Endodermal cell (in vitro differentiated cells): ENCODE results near the gene PPP2R1A. TPM values are rescaled to one million over a fixed set of nuclear protein-coding genes. Genes with fewer than 3 reads are reported as not detected.
A peak's percentile ranks its signal among the peaks of the same experiment; 100 is the strongest.

Experiments used
- DNase-seq: peaks from one replicate; pipeline ENCODE4 v3.0.0-alpha.2; 2017
- H3K27ac ChIP-seq: 2 replicates; pipeline ENCODE4 v1.5.1; 2013; ENCODE audit warnings: mild to moderate bottlenecking, low read depth, low read length, moderate library complexity
- H3K27me3 ChIP-seq: 2 replicates; pipeline ENCODE4 v1.6.1; 2013; ENCODE audit warnings: mild to moderate bottlenecking, low read length, moderate library complexity; ENCODE audit not compliant: insufficient read depth, control insufficient read depth, poor library complexity, severe bottlenecking
- H3K36me3 ChIP-seq: 2 replicates; pipeline ENCODE4 v1.7.0; 2013; ENCODE audit warnings: mild to moderate bottlenecking, low read length, moderate library complexity; ENCODE audit not compliant: control insufficient read depth, insufficient read depth
- H3K4me1 ChIP-seq: one replicate; pipeline ENCODE4 v1.7.0; 2013; ENCODE audit warnings: low read length; ENCODE audit not compliant: control insufficient read depth, insufficient read depth
- H3K4me3 ChIP-seq: 2 replicates; pipeline ENCODE4 v1.5.1; 2013; ENCODE audit warnings: mild to moderate bottlenecking, low read length, moderate library complexity
- H3K9ac ChIP-seq: 2 replicates; pipeline ENCODE4 v1.6.1; 2013; ENCODE audit warnings: mild to moderate bottlenecking, low read length, moderate library complexity; ENCODE audit not compliant: poor library complexity, severe bottlenecking; ENCODE audit errors: extremely low read depth
- H3K9me3 ChIP-seq: 2 replicates; pipeline ENCODE4 v1.6.1; 2013; ENCODE audit warnings: mild to moderate bottlenecking, low read length, moderate library complexity; ENCODE audit not compliant: control insufficient read depth
- H3K27ac Mint-ChIP-seq: 2 replicates; pipeline ENCODE4 v1.8.0; 2020; ENCODE audit warnings: mixed read lengths
- H3K27me3 Mint-ChIP-seq: 2 replicates; pipeline ENCODE4 v1.8.0; 2021; ENCODE audit warnings: mild to moderate bottlenecking, mixed read lengths; ENCODE audit not compliant: insufficient read depth
- H3K36me3 Mint-ChIP-seq: 2 replicates; pipeline ENCODE4 v1.8.0; 2020; ENCODE audit warnings: low read depth, mixed read lengths
- H3K4me1 Mint-ChIP-seq: 2 replicates; pipeline ENCODE4 v1.8.0; 2020; ENCODE audit warnings: mixed read lengths
- H3K4me3 Mint-ChIP-seq: 2 replicates; pipeline ENCODE4 v1.8.0; 2020; ENCODE audit warnings: mild to moderate bottlenecking, moderate library complexity, mixed read lengths
- H3K9me3 Mint-ChIP-seq: 2 replicates; pipeline ENCODE4 v1.8.0; 2020; ENCODE audit warnings: mild to moderate bottlenecking, mixed read lengths
- WGBS, 2 experiments: methylation state at CpG; one replicate each; pipeline versions ENCODE4 v1.1.5 to v1.1.7; 2013; ENCODE audit warnings: missing lambda C conversion rate in 2 of 2, mixed read lengths in 1 of 2; ENCODE audit not compliant: insufficient coverage in 1 of 2, insufficient read length in 1 of 2; 5-methylcytosine and 5-hydroxymethylcytosine counted together
- total RNA-seq, 2 donors: library from RNA; stranded (reverse); fragmentation: NEBNext Ultra II Directional in 1 of 2; extraction: Animal tissue kit (Norgen Biotek cat#: 25700) in 1 of 2; gene quantifications; 2 replicates in 1 of 2; 3 replicates in 1 of 2; pipeline ENCODE4 v1.2.1, GENCODE V29; 2021
- TF ChIP-seq, protein P1 (sequence below): fragments of 200-600 bp; sonication (generic); conservative IDR thresholded peaks from 2 replicates; pipeline ENCODE4 v1.5.0; 2021; ENCODE audit warnings: antibody characterized with exemption, mild to moderate bottlenecking

PPP2R1A gene
- total RNA-seq, 2 donors from 2014 or later: 345 to 348 TPM

GRCh38 chr19:52216401-52216800, 26.5 kb downstream of the PPP2R1A start:
- Histone ChIP-seq H3K36me3 (peaks cover 97% of the 10 kb centered on the region), H3K27me3 (no peaks in the 10 kb centered on the region), H3K4me1 (no peaks in the 10 kb centered on the region), H3K27ac (no peak overlapping the region), H3K9ac (no peak overlapping the region), H3K9me3 (no peaks in the 10 kb centered on the region), H3K4me3 (no peak overlapping the region)
- WGBS, 2 experiments: 70 to 95% methylated on average over 2 to 3 of the region's 3 CpGs
- TF ChIP-seq, protein P1, sequence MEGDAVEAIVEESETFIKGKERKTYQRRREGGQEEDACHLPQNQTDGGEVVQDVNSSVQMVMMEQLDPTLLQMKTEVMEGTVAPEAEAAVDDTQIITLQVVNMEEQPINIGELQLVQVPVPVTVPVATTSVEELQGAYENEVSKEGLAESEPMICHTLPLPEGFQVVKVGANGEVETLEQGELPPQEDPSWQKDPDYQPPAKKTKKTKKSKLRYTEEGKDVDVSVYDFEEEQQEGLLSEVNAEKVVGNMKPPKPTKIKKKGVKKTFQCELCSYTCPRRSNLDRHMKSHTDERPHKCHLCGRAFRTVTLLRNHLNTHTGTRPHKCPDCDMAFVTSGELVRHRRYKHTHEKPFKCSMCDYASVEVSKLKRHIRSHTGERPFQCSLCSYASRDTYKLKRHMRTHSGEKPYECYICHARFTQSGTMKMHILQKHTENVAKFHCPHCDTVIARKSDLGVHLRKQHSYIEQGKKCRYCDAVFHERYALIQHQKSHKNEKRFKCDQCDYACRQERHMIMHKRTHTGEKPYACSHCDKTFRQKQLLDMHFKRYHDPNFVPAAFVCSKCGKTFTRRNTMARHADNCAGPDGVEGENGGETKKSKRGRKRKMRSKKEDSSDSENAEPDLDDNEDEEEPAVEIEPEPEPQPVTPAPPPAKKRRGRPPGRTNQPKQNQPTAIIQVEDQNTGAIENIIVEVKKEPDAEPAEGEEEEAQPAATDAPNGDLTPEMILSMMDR: no peak
- DNase-seq: no peak
- H3K4me3 Mint-ChIP-seq: no peak overlapping the region
- peaks cover 88% of the 10 kb centered on the region for H3K36me3 Mint-ChIP-seq
- no peaks in the 10 kb centered on the region for H3K27me3 Mint-ChIP-seq
- no peaks in the 10 kb centered on the region for H3K4me1 Mint-ChIP-seq
- H3K9me3 Mint-ChIP-seq: no peaks in the 10 kb centered on the region
- no peak overlapping the region for H3K27ac Mint-ChIP-seq

GRCh38 chr19:52217576-52217975, 27.7 kb downstream of the PPP2R1A start:
- TF ChIP-seq, protein P1: no peak
- Mint-ChIP-seq H3K9me3 (no peaks in the 10 kb centered on the region), H3K27me3 (no peaks in the 10 kb centered on the region), H3K4me1 (no peaks in the 10 kb centered on the region), H3K27ac (peak overlapping the region; percentile 38), H3K4me3 (no peak overlapping the region), H3K36me3 (peaks cover 87% of the 10 kb centered on the region)
- H3K4me1 ChIP-seq: no peaks in the 10 kb centered on the region
- no peaks in the 10 kb centered on the region for H3K27me3 ChIP-seq
- peaks cover 97% of the 10 kb centered on the region for H3K36me3 ChIP-seq
- H3K4me3 ChIP-seq: no peak overlapping the region
- DNase-seq: peak; percentile 51
- no peak overlapping the region for H3K9ac ChIP-seq
- 95 to 100% methylated on average over 3 to 5 of the region's 5 CpGs for WGBS, 2 experiments
- no peaks in the 10 kb centered on the region for H3K9me3 ChIP-seq
- H3K27ac ChIP-seq: no peak overlapping the region

- Histone ChIP-seq H3K27me3 (no peaks in the 10 kb centered on the region), H3K9ac (no peak overlapping the region), H3K27ac (no peak overlapping the region), H3K4me1 (no peaks in the 10 kb centered on the region), H3K9me3 (no peaks in the 10 kb centered on the region), H3K36me3 (peaks cover 98% of the 10 kb centered on the region), H3K4me3 (no peak overlapping the region)
- TF ChIP-seq, protein P1: no peak
- no peak overlapping the region for H3K4me3 Mint-ChIP-seq
- no peaks in the 10 kb centered on the region for H3K27me3 Mint-ChIP-seq
- no peaks in the 10 kb centered on the region for H3K4me1 Mint-ChIP-seq
- no peak overlapping the region for H3K27ac Mint-ChIP-seq
- 92 to 100% methylated on average over 1 to 8 of the region's 8 CpGs for WGBS, 2 experiments
- DNase-seq: no peak
- no peaks in the 10 kb centered on the region for H3K9me3 Mint-ChIP-seq
- peaks cover 89% of the 10 kb centered on the region for H3K36me3 Mint-ChIP-seq
Measured at GRCh38 chr19:52219611-52220010, 29.8 kb downstream of the PPP2R1A start.
